GM21723 (cell line): ENCODE measurements around the gene SIL1.
"Not testable (repeated sequence)": the region's sequence is repeated elsewhere in the genome, so short reads cannot be mapped to it uniquely, and the experiment has no call there.

ENCODE experiments used
- ATAC-seq: cut with Tn5 transposase; IDR thresholded peaks from one replicate; pipeline ENCODE4 v1.9.1; 2021; ENCODE audit warnings: mild to moderate bottlenecking, moderate library complexity; ENCODE audit not compliant: unreplicated experiment

Gene SIL1

DNA sequence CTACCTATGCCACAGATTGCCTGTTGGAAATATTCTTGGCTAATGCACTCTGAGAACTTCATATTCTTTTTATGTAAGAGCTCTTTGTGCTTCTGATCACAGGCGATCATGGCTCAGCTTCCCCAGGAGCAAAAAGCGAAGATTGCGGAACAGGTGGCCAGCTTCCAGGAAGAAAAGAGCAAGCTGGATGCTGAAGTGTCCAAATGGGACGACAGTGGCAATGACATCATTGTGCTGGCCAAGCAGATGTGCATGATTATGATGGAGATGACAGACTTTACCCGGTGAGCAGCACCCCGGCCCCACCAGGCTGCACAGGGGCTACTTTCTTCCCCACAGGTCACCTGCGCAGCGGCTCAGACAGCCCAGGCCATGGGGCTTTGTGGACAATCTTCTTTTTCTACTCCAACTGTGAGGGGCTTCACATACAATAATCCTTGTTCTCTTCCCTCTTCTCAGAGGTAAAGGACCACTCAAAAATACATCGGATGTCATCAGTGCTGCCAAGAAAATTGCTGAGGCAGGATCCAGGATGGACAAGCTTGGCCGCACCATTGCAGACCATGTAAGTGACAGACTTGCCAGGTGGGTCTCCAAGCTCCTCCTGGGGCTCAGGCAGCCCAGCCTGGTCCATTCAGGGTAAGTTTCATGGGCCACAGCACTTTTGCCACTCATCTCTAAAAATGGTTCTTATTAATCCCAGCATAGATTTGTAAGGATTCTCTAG is 267.6 kb downstream of the SIL1 start:
- ATAC-seq: no peak

DNA sequence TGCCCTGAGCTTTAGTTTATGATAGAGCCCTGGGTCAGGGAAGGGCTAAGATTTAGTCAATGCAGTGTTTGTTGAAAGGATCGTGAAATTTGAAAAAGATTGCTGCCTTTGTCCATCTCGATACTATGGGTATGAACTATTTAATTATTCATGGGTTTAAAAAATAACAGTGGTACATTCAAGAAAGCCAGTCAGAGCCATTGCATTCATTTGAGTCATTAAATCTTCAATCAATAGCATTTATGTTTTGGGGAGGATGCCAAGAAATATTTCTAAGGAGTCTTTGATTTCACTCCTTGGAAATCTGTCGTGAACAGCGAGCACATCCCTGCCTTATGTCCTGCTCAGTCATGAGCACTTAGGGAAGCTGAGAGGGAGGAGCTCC is 268.6 kb downstream of the SIL1 start:
- ATAC-seq: no peak

DNA sequence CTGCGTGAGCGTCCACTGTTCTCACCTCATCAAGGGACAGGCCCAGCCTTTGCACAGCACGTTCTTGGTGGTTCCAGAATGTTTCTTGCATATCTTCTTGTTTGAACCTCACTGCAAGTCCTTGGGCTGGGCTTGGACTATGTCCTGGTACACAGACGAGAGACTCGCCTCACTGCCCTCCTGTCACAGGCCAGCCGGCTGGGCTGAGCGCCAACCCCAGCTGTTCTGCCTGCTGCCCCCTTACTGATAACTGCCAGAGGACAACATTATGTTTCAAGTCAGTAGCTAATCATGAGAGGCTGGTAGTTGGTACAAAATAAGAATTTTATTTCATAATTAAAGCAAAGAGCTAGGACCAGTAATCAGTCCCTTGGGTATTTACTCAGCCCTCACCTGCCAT is 270.2 kb downstream of the SIL1 start:
- ATAC-seq: no peak

DNA sequence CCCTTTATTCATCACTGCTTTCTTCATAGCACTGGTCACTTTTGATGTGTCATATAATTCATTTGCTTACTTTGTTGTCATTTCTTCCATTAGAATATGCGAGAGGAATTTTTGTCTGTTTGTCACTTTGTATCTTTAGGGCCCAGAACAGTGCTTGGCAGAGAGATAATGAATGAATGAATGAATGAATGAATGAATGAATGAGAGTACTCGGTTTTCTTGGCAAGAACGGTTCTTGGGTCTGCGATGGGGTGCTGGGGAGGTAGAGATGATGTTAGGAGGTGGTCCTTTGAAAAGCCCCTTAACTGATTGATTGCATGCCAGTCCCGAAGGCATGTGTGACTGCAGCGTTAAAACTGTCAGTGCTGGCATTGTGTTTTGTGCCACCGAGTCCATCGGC is 270.6 kb downstream of the SIL1 start:
- ATAC-seq: no peak

DNA sequence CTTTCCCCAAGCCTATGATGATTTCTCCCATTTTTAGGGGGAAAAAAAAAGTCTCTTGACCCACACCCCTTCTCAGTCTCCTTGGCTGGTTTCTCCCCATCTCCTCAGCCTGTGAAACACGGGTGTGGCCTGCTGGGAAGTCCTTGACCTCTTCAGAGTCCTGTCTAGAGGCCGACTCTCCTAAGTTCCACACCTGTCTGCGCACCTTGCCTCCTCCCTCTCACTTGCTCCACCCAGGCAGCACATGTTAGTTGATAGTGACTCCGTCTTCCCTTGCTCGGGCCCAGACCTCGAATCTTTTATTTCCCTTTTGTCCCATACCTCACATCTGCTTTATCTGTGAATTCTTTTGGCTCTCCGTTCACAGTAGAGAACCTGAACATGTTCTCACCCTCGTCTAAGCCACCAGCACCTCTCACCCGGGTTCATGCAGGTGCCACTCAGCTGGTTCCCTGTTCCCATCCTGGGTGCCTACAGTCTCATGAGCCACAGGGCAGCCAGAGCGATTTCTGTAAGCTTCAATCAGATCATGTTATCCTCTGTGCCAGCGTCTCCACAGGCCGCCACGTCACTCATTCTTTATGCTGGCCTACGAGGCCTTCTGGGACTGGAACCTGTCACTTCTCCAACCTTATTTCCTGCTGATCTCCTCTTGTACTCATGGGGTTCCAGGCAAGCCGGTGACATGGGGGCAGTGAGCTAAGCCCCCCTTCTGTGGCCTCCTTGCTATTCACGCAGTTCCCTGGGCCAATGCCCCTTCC is 271.3 kb downstream of the SIL1 start:
- ATAC-seq: no peak

DNA sequence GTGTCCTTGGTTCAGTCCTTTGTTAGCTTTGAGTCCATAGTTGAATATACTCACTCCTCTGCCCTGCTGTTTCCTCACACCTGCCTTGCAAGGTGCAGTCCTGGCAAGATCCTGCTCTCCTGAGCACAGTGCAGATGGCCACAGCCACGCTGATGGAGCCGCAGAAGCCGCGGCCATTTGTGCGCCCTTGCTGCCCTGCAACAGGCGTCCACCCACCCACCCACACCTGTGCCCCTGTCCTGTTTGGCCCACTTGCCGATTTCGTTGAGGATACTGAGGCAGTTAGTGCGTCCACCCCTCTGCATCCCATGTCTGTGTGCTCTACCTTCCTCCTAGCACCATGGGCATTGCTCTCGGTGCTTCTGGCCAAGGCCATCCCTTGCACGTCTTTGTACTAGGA is 271.9 kb downstream of the SIL1 start:
- no peak for ATAC-seq

DNA sequence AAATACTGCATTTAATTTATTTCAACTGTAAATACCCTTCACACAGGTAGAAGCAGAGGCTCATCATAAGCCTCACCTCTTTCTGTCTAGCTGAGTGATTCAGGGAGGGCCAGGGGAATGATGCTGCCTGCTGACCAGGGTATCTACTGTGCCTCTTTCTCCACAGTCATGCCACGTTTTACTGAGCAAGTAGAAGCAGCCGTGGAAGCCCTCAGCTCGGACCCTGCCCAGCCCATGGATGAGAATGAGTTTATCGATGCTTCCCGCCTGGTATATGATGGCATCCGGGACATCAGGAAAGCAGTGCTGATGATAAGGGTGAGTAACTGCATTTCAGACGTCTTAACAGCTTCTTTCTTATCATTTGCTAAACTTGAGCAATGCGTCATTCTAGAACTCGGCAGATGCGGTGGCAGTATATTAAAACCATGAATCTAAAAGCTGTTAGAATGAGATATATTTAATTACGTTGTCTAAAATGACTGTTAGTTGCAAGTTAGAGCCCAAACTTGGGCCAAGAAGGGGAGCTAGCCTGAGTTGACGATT is 273.0 kb downstream of the SIL1 start:
- no peak for ATAC-seq

DNA sequence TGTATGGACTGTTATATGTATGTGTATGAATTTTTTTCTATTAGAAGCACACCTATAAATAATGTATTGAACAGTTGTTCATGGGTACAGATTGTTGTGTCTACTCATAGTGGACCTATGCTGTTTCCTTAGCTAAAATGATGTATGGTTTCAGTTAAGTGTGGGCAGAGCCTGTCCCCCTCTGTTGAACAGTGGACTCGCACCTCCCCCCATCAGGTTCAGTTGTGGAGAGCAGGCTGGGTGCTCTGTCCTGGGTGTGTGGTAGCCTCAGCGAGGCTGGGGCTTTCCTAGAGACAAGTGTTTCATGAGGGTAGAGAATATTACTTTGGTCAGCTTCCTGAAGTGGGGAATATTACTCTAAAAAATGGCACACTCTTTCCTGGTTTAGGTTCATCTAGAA is 275.7 kb downstream of the SIL1 start:
- ATAC-seq: no peak

DNA sequence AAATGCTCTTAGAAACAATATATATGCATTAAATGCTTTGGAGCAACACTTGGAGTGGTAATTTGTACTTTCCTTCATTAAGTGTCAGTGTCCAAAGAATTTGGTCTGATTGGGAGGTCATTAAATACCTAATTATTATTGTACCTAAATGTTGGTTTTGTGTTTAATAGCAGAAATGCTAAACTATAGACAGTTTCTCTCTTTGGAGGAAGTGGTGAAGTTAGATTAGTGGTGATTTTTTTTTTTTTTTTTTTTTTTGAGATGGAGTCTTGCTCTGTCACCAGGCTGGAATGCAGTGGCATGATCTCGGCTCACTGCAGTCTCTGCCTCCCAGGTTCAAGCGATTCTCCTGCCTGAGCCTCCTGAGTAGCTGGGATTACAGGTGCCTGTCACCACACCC is 276.8 kb downstream of the SIL1 start:
- not testable (repeated sequence) for ATAC-seq

DNA sequence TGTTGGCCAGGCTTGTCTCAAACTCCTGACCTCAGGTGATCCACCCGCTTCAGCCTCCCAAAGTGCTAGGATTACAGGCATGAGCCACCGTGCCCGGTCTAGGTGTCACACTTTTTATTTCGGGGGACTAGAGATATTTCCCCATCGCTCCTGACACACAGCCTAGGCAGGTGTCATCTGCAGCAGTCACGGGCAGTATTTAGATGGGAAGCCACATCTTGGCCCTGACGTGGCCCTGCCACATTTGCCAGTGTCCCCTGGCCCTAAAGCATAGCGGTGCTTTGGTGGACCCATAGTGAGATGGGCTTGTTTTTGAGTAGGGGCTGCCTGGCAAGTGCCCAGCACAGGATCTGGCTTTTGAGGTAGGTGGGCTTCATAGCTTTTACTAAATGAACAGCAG is 278.0 kb downstream of the SIL1 start:
- ATAC-seq: no peak

DNA sequence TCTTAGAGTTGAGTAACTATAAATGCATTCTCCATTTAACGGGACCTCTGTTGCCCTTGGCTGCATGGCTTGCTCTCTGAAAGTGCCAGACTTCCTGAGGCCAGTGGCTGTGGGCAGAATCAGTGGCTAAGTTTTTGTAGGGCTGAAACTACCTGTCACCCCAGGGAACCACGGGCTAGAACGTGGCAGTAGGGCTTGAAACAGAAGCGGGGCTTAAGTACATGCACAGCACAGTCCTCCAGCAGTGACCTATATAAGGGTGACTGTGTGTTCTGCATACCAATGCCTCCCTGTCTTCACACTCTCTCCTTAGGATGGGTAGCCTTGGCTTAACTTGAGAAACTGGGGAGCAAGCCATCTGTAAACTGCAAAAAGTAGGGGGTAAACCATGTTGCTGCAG is 279.5 kb downstream of the SIL1 start:
- ATAC-seq: no peak

DNA sequence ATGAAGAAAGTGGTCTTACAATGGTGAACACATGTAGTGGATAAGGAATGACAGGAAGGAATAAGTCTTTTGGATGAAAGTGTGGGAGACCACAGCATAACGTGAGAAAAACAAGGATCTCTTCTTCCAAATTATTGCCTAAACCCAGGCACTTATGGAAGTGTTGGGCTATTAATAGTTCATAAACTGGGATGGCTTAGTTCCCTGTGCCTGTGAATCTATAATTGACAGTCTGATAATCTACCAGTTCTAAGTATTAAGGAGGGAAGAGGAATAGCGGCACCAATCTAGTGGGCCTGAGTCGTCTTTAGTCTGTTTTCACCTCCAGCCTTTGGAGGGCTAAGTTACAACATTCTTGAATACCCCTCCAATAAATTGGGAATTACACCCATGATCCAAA is 283.8 kb downstream of the SIL1 start:
- no peak for ATAC-seq

DNA sequence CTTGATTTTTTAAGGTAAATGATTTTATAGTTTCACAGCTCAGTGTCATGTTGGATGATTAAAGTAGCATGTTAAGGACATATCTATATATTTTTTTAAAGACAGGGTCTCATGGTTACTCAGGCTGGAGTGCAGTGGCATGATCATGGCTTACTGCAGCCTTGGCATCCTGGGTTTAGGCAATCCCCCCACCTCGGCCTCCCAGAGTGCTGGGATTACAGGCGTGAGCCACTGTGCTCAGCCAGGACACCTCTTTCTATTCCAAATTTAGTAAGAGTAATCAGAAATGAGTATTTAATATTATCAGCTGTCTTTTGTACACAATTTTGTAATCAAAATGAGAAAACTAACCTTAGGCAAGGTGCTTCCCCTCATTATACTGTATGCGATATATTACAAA is 284.4 kb downstream of the SIL1 start:
- no peak for ATAC-seq

DNA sequence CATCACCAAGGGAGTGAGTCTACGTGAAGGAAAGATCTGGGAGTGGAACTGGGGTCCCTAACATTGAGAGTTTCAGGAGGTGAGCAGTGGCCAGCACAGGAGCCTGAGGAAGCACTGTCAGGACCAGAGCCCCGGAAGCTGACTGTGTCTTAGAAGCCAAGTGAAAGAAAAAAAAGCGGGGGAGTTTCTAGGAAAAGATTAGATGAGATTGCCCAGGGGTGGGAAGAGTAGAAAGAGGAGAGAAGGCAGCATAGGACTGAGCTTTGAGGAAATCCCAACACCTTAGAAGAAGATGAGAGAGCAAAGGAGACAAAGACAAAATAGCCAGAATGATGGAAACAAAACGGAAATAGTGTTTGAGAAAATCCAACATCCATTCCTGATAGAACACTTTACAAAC is 286.1 kb downstream of the SIL1 start:
- ATAC-seq: no peak

DNA sequence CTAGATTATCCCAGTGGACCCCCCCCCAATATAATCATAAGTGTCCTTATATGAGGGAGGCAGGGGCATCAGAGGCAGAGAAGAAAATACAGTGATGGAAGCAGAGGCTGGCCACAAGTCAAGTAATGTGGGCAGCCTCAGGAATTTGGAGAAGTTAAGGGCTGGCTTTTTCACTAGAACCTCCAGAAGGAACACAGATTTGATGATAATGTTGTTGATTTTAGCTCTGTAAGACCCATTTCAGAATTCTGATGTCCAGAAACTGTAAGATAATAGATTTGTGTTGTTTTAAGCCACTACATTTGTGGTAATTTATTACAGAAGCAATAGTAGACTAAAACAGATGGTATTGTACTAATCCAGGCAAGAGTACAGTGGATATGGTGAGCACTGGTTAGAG is 286.7 kb downstream of the SIL1 start:
- ATAC-seq: no peak

DNA sequence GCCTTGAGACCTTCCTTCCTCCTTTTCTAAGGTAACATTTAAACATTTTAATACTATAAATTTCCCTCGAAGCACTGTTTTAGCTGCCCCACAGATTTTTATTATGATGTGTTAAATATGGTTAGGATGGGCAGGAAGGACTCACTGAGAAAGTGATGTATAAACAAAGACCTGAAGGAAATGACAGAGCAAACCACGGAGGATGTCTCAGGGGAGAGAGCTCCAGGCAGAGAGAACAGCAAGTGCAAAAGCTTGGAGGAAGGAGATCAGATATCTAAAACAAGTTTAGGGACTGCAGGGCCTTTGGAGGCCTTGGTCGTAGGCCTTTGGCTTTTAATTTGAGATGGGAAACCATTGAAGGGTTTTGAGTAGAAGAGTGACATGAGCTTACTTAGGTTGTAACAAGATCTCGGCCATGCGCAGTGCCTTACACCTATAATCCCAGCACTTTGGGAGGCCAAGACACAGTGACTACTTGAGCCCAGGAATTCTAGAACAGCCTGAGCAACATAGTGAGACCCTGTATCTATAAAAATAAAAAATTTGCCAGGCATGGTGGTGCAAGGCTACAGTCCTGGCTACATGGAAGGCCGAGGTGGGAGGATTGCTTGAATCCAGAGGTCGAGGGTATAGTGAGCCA is 287.5 kb downstream of the SIL1 start:
- no peak for ATAC-seq

DNA sequence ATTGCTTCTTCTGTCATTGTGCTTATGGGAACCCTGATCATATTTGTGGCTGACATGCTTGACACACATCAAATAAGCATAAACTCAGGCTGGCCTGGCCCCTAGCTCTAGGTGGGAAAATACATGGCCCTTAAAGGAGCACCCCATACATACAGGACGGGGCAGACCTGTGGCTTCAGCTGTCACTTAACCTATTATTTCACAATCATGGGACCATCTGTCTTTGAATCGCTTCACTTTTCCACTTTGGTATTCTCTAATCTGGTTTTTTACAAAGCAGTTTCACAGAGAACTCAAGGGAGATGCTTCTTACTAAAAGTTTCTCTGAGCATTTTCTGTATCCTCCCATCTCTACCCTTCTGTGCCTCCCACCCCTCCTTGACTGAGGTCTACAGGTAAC is 288.4 kb downstream of the SIL1 start:
- ATAC-seq: no peak

DNA sequence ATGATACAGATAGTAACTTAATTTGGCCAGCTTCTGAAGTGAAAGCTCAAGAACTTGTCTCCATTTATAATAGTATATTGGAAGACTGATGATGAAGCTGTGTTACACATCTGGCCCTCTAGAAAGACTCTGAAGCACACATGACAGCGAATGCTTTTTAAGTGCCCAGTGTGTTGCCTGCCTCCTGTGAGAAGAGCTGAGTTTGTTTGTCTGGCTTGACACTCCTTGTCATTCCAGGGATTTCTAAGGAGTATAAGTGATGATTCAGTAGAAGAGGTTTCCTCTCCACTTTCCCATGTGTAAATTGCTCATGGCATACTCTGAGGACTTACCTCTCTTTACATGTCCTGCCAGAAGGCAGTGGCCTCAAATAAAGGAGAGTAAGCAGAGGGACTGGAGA is 292.6 kb downstream of the SIL1 start:
- ATAC-seq: no peak

DNA sequence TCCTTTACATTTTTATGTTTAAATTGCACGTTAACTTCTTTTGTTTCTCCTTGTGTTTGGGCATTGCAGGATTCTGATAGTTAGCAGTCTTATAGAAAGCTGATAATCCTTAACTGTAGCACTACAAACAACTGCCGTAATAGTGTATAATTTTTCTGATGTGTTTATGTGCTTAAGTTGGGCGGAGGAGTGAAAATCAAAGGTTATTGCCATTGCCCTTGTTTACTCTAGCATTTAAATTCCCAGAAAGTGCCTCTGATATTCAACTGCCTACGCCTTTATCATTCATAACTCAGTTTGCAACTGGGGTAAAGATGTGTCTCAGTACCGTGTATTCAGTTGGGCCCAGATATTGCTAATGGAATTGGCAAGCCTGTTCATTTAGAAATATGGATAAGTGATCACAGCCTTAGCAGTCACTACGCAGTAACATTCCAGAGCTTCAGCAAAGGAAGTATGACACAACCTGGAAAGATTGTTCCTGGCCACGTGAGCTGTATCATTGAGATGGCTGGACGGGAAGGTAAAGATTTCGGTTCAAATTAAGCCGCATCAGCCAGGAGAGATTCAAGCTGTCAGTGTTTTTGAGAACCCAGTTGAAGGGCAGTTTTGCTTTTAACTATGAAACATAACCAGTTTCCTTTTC is 294.9 kb downstream of the SIL1 start:
- no peak for ATAC-seq

DNA sequence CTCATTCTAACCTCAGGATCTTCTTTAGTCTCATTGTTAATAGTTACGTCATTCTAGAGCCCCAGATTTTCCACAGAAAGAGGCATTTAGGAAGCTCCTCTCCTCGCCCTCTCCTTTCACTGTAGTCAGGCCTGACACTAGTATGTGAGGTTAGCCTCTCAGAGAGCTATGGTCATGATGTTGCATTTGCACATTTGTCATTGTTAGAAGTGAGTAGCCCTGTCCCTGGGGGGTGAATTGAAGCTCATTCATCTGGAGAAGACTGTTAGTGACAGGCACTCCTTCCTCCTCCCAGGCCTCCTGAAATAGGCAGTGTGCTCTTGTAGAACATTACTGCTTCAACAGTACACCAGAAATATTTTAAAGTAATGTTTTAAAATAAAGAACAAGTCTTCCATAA is 296.5 kb downstream of the SIL1 start:
- no peak for ATAC-seq

DNA sequence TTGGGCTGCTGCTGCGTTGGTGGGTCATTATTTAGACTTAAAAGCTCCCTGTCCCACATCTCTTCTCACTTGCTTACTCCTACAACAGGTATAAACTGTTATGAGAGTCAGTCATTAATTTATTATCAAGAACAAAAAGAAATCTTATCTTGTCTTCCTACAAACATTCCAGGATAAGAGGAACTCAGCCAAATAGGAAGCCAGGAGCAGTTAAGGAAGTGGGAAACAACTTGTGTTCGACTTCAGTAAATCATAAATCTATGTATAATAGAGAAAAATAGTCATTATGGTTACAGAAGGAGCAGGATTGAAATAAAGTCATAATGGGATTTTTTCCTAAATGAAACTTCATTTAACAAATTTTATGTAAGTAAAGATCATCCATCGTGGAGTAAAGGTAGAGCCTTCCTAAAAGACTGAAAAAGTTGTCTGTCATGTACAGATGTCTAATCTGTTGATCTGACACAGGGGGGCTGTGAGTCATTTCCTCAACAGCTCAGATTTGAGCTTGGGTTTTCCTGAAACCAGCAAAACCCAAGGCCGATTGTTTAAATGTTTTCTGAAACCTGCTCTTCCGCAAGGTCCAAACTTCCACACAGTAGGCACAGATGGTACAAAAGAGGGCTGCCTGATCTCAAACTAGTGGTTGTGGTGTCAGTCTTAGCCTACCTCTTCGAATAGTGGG is 297.7 kb downstream of the SIL1 start:
- no peak for ATAC-seq
